Common myeloid progenitor, CD34-positive (primary cell): Measurements from ENCODE around the gene EIF3M.
A peak's percentile ranks its signal among the peaks of the same experiment; 100 is the strongest.
"Not testable (repeated sequence)": the region's sequence is repeated elsewhere in the genome, so short reads cannot be mapped to it uniquely, and the experiment has no call there.

ENCODE experiments used
- CTCF ChIA-PET: fragments of 350-600 bp; sonication (Branson Sonifier 250); formaldehyde crosslinking; loops from one replicate; lab custom pipeline; 2021; ENCODE audit warnings: antibody characterized with exemption; lab: Charles Lee
- POLR2A ChIA-PET: fragments of 350-600 bp; sonication (Branson Sonifier 250); formaldehyde crosslinking; loops from one replicate; lab custom pipeline; 2021; ENCODE audit warnings: antibody characterized with exemption; lab: Charles Lee
- DNase-seq, 3 donors: peaks; one replicate each; pipeline versions ENCODE4 v3.0.0 to v3.0.0-alpha.2; 2013
- H3K27ac ChIP-seq, 2 experiments: 1 replicate in 1 of 2; 2 replicates in 1 of 2; pipeline ENCODE4 v1.7.0; 2013; ENCODE audit warnings: inconsistent platforms in 2 of 2, low read length in 2 of 2, mild to moderate bottlenecking in 2 of 2, low read depth in 1 of 2, moderate library complexity in 1 of 2; ENCODE audit not compliant: severe bottlenecking in 2 of 2, insufficient read depth in 1 of 2, poor library complexity in 1 of 2
- H3K27me3 ChIP-seq, 5 experiments: replicated peaks in 2 of 5; 1 replicate in 3 of 5; 2 replicates in 2 of 5; pipeline versions ENCODE4 v1.6.1 to v1.7.0; 2013; ENCODE audit warnings: low read length in 4 of 5, mild to moderate bottlenecking in 2 of 5, moderate library complexity in 2 of 5, inconsistent platforms in 1 of 5; ENCODE audit not compliant: insufficient read depth in 5 of 5, control insufficient read depth in 4 of 5
- H3K36me3 ChIP-seq, 4 experiments: 1 replicate in 2 of 4; 2 replicates in 2 of 4; pipeline versions ENCODE4 v1.6.1 to v1.7.0; 2013; ENCODE audit warnings: low read length in 3 of 4, control low read depth in 1 of 4, mild to moderate bottlenecking in 1 of 4; ENCODE audit not compliant: control insufficient read depth in 4 of 4, insufficient read depth in 4 of 4
- H3K4me1 ChIP-seq, 4 experiments: 1 replicate in 3 of 4; 2 replicates in 1 of 4; pipeline versions ENCODE4 v1.6.1 to v1.7.1; 2013; ENCODE audit warnings: low read length in 3 of 4, mild to moderate bottlenecking in 3 of 4, control low read depth in 1 of 4, inconsistent platforms in 1 of 4, moderate library complexity in 1 of 4; ENCODE audit not compliant: control insufficient read depth in 4 of 4, insufficient read depth in 4 of 4; ENCODE audit errors: control extremely low read depth in 1 of 4
- H3K4me3 ChIP-seq, 7 experiments: 1 replicate in 4 of 7; 2 replicates in 3 of 7; pipeline versions ENCODE4 v1.5.1 to v1.7.0; 2013; ENCODE audit warnings: mild to moderate bottlenecking in 7 of 7, low read length in 6 of 7, moderate library complexity in 6 of 7, inconsistent platforms in 2 of 7, low read depth in 2 of 7, control low read depth in 1 of 7; ENCODE audit not compliant: insufficient read depth in 4 of 7, control insufficient read depth in 1 of 7; ENCODE audit errors: extremely low read depth in 1 of 7
- H3K9me3 ChIP-seq, 5 experiments: 1 replicate in 4 of 5; 2 replicates in 1 of 5; pipeline versions ENCODE4 v1.6.1 to v1.7.1; 2013; ENCODE audit warnings: low read length in 4 of 5, mild to moderate bottlenecking in 2 of 5, inconsistent platforms in 1 of 5, low read depth in 1 of 5, moderate library complexity in 1 of 5; ENCODE audit not compliant: control insufficient read depth in 4 of 5, insufficient read depth in 2 of 5; ENCODE audit errors: control extremely low read depth in 1 of 5
- WGBS: methylation state at CpG from one replicate; pipeline ENCODE4 v1.1.5; 2013; ENCODE audit not compliant: insufficient coverage; 5-methylcytosine and 5-hydroxymethylcytosine counted together

The EIF3M gene

GRCh38 chr11:32608826-32609225, 25.2 kb downstream of the EIF3M start:
- H3K4me3 ChIP-seq, H3K27ac ChIP-seq, CTCF ChIA-PET, POLR2A ChIA-PET, DNase-seq, H3K27me3 ChIP-seq, H3K4me1 ChIP-seq, H3K9me3 ChIP-seq: not testable (repeated sequence)
- H3K36me3 ChIP-seq = peaks cover 3 to 24% (median 13%) of the 10 kb centered on the region in 4 experiments
- 97% methylated on average over 4 of the region's 4 CpGs for WGBS

GRCh38 chr11:32610797-32611352, 27.2 kb downstream of the EIF3M start:
- H3K27me3 ChIP-seq = no peaks in the 10 kb centered on the region
- ChIA-PET CTCF (interaction anchor here (1.1 to 1.5 kb wide), 2 partner anchors 13 to 290 kb away, joined by 4 read pairs; no protein-coding TSS in a partner anchor), POLR2A (no interaction called here)
- DNase-seq = no peak
- H3K4me1 ChIP-seq = no peaks in the 10 kb centered on the region
- no peak overlapping the region for H3K27ac ChIP-seq
- H3K9me3 ChIP-seq = peaks cover 0 to 5% (median 1%) of the 10 kb centered on the region in 5 experiments
- H3K4me3 ChIP-seq = no peak overlapping the region
- H3K36me3 ChIP-seq = peaks cover 0 to 8% (median 3%) of the 10 kb centered on the region in 4 experiments
- 90% methylated on average over 2 of the region's 3 CpGs for WGBS

- Histone ChIP-seq H3K27ac (no peak overlapping the region), H3K4me1 (no peaks in the 10 kb centered on the region), H3K36me3 (no peaks in the 10 kb centered on the region), H3K27me3 (no peaks in the 10 kb centered on the region), H3K9me3 (peaks cover 0 to 1% (median 0%) of the 10 kb centered on the region in 5 experiments), H3K4me3 (no peak overlapping the region)
- no peak for DNase-seq
- ChIA-PET POLR2A (interaction anchor here (0.6 kb wide), 1 partner anchor 112 kb away, joined by 6 read pairs; no protein-coding TSS in a partner anchor), CTCF (no interaction called here)
- WGBS = 96% methylated on average over 4 of the region's 4 CpGs
Measured at GRCh38 chr11:32613500-32614151, 30.0 kb downstream of the EIF3M start.

- H3K9me3 ChIP-seq = no peaks in the 10 kb centered on the region
- no peaks in the 10 kb centered on the region for H3K4me1 ChIP-seq
- CTCF ChIA-PET = interaction anchor here (0.6 to 1.5 kb wide), 6 partner anchors 19 to 301 kb away, joined by 3 to 6 read pairs (median 4); no protein-coding TSS in a partner anchor
- H3K27me3 ChIP-seq = no peaks in the 10 kb centered on the region
- H3K27ac ChIP-seq = no peak overlapping the region
- POLR2A ChIA-PET = no interaction called here
- DNase-seq = peak; percentile 37 to 61 (median 56)
- no peaks in the 10 kb centered on the region for H3K36me3 ChIP-seq
- H3K4me3 ChIP-seq = no peak overlapping the region
Measured at GRCh38 chr11:32615422-32615821, 31.8 kb downstream of the EIF3M start.

GRCh38 chr11:32616903-32617302, 33.3 kb downstream of the EIF3M start:
- POLR2A ChIA-PET = no interaction called here
- no peak for DNase-seq

GRCh38 chr11:32630844-32631243, 47.2 kb downstream of the EIF3M start:
- Histone ChIP-seq H3K4me3 (no peak overlapping the region), H3K36me3 (no peaks in the 10 kb centered on the region), H3K27ac (no peak overlapping the region), H3K4me1 (no peaks in the 10 kb centered on the region), H3K9me3 (no peaks in the 10 kb centered on the region), H3K27me3 (no peaks in the 10 kb centered on the region)
- DNase-seq = peak in 2 of 3 donors; percentile 6 to 23
- ChIA-PET POLR2A (no interaction called here), CTCF (interaction anchor here (0.6 kb wide), 1 partner anchor 8 kb away, joined by 3 read pairs; no protein-coding TSS in a partner anchor)

More at GRCh38 chr11:32616903-32617302, 33.3 kb downstream of the EIF3M start:
- Histone ChIP-seq H3K9me3 (no peaks in the 10 kb centered on the region), H3K27ac (no peak overlapping the region), H3K4me3 (no peak overlapping the region), H3K27me3 (no peaks in the 10 kb centered on the region), H3K36me3 (no peaks in the 10 kb centered on the region), H3K4me1 (no peaks in the 10 kb centered on the region)
- 95% methylated on average over 4 of the region's 4 CpGs for WGBS
- CTCF ChIA-PET = no interaction called here

GRCh38 chr11:32635819-32636218, 52.2 kb downstream of the EIF3M start:
- no peaks in the 10 kb centered on the region for H3K36me3 ChIP-seq
- H3K4me3 ChIP-seq = no peak overlapping the region
- no peaks in the 10 kb centered on the region for H3K27me3 ChIP-seq
- H3K27ac ChIP-seq = no peak overlapping the region
- H3K9me3 ChIP-seq = no peaks in the 10 kb centered on the region
- 100% methylated on average over 1 of the region's 2 CpGs for WGBS
- ChIA-PET CTCF (no interaction called here), POLR2A (interaction anchor here (0.6 kb wide), 1 partner anchor 619 kb away, joined by 3 read pairs; no protein-coding TSS in a partner anchor)
- DNase-seq = no peak
- no peaks in the 10 kb centered on the region for H3K4me1 ChIP-seq
